ENCODE data around the gene ARL4C. TPM values are rescaled to one million over a fixed set of nuclear protein-coding genes. Genes with fewer than 3 reads are reported as not detected.

ARL4C gene
- total and polyA plus RNA-seq, 2 experiments from 2014 or later: 15.9 to 30.0 TPM

DNA sequence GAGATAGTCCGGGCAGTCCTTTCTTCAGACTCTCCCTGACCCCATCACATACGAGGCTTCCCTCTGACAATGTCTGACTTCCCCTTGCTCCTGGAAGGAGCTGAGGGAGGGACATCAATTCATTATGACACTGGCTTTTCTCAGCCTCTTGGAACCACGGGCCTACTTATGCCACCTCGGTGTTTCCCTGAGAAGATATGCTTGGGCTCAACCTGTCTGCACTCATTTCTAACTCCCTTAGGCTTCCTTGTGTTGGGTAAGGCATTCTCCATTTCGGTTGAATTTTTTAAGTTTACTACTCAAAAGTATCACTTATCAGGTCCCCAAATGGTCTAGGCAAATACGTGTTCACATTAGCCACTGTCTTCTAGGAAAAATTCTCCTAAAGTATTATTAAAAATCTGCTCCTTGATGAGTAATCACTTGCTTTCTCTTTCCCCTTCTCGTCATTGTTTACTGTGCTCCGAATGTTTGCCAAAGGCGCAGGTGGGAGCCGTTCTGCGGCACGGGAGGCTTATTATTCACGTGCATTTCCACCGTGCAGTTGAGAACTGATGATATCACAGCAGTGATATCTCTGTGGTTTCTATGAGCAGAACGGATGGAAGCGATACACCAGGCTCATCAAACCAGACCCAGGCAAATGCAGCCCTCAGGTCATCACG is 33.1 kb downstream of the ARL4C start:
- Histone ChIP-seq H3K27me3 (no peaks in the 10 kb centered on the region), H3K9me3 (ENCODE audit: low read depth) (no peaks in the 10 kb centered on the region), H2AFZ (no peak overlapping the region), H3K36me3 (replicated peaks; ENCODE audit: insufficient read depth, low read depth) (no peaks in the 10 kb centered on the region), H3K79me2 (no peaks in the 10 kb centered on the region), H3K27ac (peak overlapping the region; percentile 73), H3K4me3 (no peak overlapping the region), H3K4me1 (ENCODE audit: insufficient read depth) (peaks cover 17% of the 10 kb centered on the region), H3K4me2 (peak overlapping the region; percentile 62), H3K9me2 (replicated peaks; ENCODE audit: insufficient read depth) (no peaks in the 10 kb centered on the region), H4K20me1 (ENCODE audit: insufficient read depth, poor library complexity, severe bottlenecking) (no peaks in the 10 kb centered on the region)
- TF ChIP-seq CTCF (IDR thresholded peaks at IDR 0.05; ENCODE audit: poor library complexity) (no peak), EZH2 (IDR thresholded peaks at IDR 0.05; ENCODE audit: borderline replicate concordance) (no peak), EZH2phosphoT487 (IDR thresholded peaks at IDR 0.05; ENCODE audit: low read depth, severe bottlenecking, unreplicated experiment) (no peak)
- 58% methylated on average over 17 of the region's 17 CpGs for WGBS (ENCODE audit: low lambda C conversion rate, missing lambda C conversion rate)
- DNase-seq (ENCODE audit: low spot score): peak; percentile 71

GRCh38 chr2:234462218-234462992 is 34.5 kb downstream of the ARL4C start:
- H3K27ac ChIP-seq: no peak overlapping the region
- no peak overlapping the region for H3K4me3 ChIP-seq
- no peaks in the 10 kb centered on the region for H3K27me3 ChIP-seq
- no peak for DNase-seq (ENCODE audit: low spot score)
- H3K9me2 ChIP-seq (replicated peaks; ENCODE audit: insufficient read depth): no peaks in the 10 kb centered on the region
- H3K9me3 ChIP-seq (ENCODE audit: low read depth): no peaks in the 10 kb centered on the region
- H2AFZ ChIP-seq: no peak overlapping the region
- TF ChIP-seq EZH2phosphoT487 (IDR thresholded peaks at IDR 0.05; ENCODE audit: low read depth, severe bottlenecking, unreplicated experiment): no peak
- no peak for TF ChIP-seq EZH2 (IDR thresholded peaks at IDR 0.05; ENCODE audit: borderline replicate concordance)
- no peak for TF ChIP-seq CTCF (IDR thresholded peaks at IDR 0.05; ENCODE audit: poor library complexity)
- H3K79me2 ChIP-seq: no peaks in the 10 kb centered on the region
- no peaks in the 10 kb centered on the region for H4K20me1 ChIP-seq (ENCODE audit: insufficient read depth, poor library complexity, severe bottlenecking)
- H3K36me3 ChIP-seq (replicated peaks; ENCODE audit: insufficient read depth, low read depth): no peaks in the 10 kb centered on the region
- WGBS (ENCODE audit: low lambda C conversion rate, missing lambda C conversion rate): 76% methylated on average over 10 of the region's 10 CpGs
- H3K4me2 ChIP-seq: no peak overlapping the region
- H3K4me1 ChIP-seq (ENCODE audit: insufficient read depth): peaks cover 17% of the 10 kb centered on the region

DNA sequence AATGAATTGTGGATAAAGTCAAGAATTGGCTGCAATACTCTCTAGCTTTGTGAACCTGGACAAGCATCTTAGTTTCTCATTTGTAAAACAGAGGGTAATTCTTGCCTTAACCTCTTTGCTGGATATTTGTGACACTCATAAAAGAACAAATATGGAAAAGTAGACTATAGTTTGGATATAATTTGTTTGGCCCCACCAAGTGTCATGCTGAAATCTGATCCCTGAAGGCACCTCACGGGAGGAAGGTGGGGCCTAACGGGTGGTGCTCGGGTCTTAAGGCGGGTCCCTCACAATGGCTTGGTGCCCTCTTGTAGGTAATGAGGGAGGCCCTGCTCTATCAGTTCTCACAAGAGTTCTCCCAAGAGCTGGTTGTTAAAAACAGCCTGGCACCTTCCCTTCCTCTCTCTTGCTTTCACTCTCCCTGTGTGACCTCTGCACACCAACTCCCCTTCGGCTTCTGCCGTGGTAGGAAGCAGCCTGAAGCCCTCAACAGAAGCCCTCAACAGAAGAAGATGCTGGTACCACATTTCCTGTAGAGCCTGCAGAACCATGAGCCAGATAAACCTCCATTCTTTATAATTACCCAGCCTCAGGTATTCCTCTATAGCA is 37.4 kb downstream of the ARL4C start:
- Histone ChIP-seq H3K9me2 (replicated peaks; ENCODE audit: insufficient read depth) (no peaks in the 10 kb centered on the region), H3K9me3 (ENCODE audit: low read depth) (no peaks in the 10 kb centered on the region), H4K20me1 (ENCODE audit: insufficient read depth, poor library complexity, severe bottlenecking) (no peaks in the 10 kb centered on the region), H3K4me3 (no peak overlapping the region), H3K4me2 (no peak overlapping the region), H2AFZ (no peak overlapping the region), H3K36me3 (replicated peaks; ENCODE audit: insufficient read depth, low read depth) (no peaks in the 10 kb centered on the region), H3K27me3 (no peaks in the 10 kb centered on the region), H3K4me1 (ENCODE audit: insufficient read depth) (peaks cover 14% of the 10 kb centered on the region), H3K27ac (peak overlapping the region; percentile 11), H3K79me2 (no peaks in the 10 kb centered on the region)
- TF ChIP-seq EZH2 (IDR thresholded peaks at IDR 0.05; ENCODE audit: borderline replicate concordance): no peak
- TF ChIP-seq EZH2phosphoT487 (IDR thresholded peaks at IDR 0.05; ENCODE audit: low read depth, severe bottlenecking, unreplicated experiment): no peak
- no peak for TF ChIP-seq CTCF (IDR thresholded peaks at IDR 0.05; ENCODE audit: poor library complexity)
- no peak for DNase-seq (ENCODE audit: low spot score)
- WGBS (ENCODE audit: low lambda C conversion rate, missing lambda C conversion rate): 71% methylated on average over 6 of the region's 6 CpGs

Data from hepatocyte (in vitro differentiated cells).